HUES6 (cell line): ENCODE data around the gene RHOBTB3.

Experiments
- H3K27ac ChIP-seq: 2 replicates; pipeline ENCODE4 v1.7.0; 2013; ENCODE audit warnings: low read depth, mild to moderate bottlenecking, low read length, inconsistent platforms
- H3K27me3 ChIP-seq: 2 replicates; pipeline ENCODE4 v1.6.1; 2013; ENCODE audit warnings: low read length; ENCODE audit not compliant: control insufficient read depth, insufficient read depth
- H3K36me3 ChIP-seq: 2 replicates; pipeline ENCODE4 v1.6.1; 2013; ENCODE audit warnings: low read length; ENCODE audit not compliant: control insufficient read depth, insufficient read depth
- H3K4me1 ChIP-seq: 2 replicates; pipeline ENCODE4 v1.6.1; 2013; ENCODE audit warnings: low read length; ENCODE audit not compliant: control insufficient read depth, insufficient read depth
- H3K4me3 ChIP-seq: 2 replicates; pipeline ENCODE4 v1.5.1; 2013; ENCODE audit warnings: low read depth, low read length
- H3K9ac ChIP-seq: one replicate; pipeline ENCODE4 v1.6.1; 2013; ENCODE audit warnings: mild to moderate bottlenecking, low read length
- H3K9me3 ChIP-seq: 2 replicates; pipeline ENCODE4 v1.6.1; 2013; ENCODE audit warnings: low read depth, low read length; ENCODE audit not compliant: control insufficient read depth, insufficient read depth

Gene RHOBTB3

DNA sequence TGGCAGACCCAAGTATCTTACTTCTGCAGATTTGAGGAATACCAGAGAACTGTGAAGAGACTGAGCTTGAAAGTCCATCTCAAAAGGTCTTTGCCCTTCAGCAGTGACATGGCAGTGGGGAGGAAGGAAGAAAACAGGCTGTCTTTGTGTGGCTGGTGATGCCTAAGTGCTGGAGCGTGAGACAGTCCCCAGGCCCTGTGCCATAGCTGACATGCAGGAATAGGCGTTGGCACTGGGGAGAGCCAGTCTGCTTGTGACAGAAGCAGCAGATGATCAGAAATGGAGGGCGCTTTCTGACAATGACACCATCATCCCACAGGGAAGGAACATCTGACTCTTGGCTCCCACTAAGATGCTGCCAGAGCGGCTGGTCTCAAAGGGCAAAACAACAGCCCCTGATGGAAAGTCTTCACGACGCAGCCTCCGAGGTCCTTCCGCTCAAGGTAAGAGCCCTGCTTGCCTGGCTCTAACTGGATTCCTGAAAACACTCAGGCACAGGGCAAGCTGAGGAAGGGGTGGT is 106.9 kb downstream of the RHOBTB3 start:
- Histone ChIP-seq H3K9ac (no peak overlapping the region), H3K4me1 (no peaks in the 10 kb centered on the region), H3K36me3 (no peaks in the 10 kb centered on the region), H3K27ac (no peak overlapping the region), H3K9me3 (no peaks in the 10 kb centered on the region), H3K27me3 (no peaks in the 10 kb centered on the region), H3K4me3 (no peak overlapping the region)

- Histone ChIP-seq H3K4me3 (no peak overlapping the region), H3K9ac (no peak overlapping the region), H3K36me3 (no peaks in the 10 kb centered on the region), H3K27ac (no peak overlapping the region), H3K9me3 (no peaks in the 10 kb centered on the region), H3K27me3 (no peaks in the 10 kb centered on the region), H3K4me1 (no peaks in the 10 kb centered on the region)
Observed at GRCh38 chr5:95838556-95838955, 107.4 kb downstream of the RHOBTB3 start.

DNA sequence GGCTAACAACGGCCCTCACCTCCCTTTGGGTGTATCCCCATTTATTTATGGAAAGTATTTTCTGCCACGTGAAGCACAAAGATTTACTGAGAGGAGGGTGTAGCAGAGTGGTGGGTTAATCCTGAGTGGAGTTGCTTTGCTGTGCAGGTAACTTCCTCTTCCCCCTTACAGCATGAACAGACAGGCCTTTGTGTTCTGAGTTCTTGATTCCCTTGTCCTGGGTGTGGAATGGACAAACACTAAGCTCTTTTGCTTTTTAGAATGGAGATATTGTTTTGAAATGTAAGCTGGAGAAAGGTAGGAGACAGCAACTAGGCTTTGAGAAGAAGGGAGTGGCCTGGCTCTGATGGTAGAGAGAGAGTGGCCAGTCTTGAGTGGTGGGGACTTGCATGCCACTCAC is 108.5 kb downstream of the RHOBTB3 start:
- no peaks in the 10 kb centered on the region for H3K27me3 ChIP-seq
- no peaks in the 10 kb centered on the region for H3K36me3 ChIP-seq
- no peak overlapping the region for H3K9ac ChIP-seq
- H3K4me3 ChIP-seq, result no peak overlapping the region
- H3K27ac ChIP-seq, result no peak overlapping the region
- no peaks in the 10 kb centered on the region for H3K4me1 ChIP-seq
- H3K9me3 ChIP-seq, result no peaks in the 10 kb centered on the region

- Histone ChIP-seq H3K9ac (no peak overlapping the region), H3K27ac (no peak overlapping the region), H3K9me3 (no peaks in the 10 kb centered on the region), H3K36me3 (no peaks in the 10 kb centered on the region), H3K4me1 (no peaks in the 10 kb centered on the region), H3K27me3 (no peaks in the 10 kb centered on the region), H3K4me3 (no peak overlapping the region)
Observed at GRCh38 chr5:95840956-95841705, 110.0 kb downstream of the RHOBTB3 start.

DNA sequence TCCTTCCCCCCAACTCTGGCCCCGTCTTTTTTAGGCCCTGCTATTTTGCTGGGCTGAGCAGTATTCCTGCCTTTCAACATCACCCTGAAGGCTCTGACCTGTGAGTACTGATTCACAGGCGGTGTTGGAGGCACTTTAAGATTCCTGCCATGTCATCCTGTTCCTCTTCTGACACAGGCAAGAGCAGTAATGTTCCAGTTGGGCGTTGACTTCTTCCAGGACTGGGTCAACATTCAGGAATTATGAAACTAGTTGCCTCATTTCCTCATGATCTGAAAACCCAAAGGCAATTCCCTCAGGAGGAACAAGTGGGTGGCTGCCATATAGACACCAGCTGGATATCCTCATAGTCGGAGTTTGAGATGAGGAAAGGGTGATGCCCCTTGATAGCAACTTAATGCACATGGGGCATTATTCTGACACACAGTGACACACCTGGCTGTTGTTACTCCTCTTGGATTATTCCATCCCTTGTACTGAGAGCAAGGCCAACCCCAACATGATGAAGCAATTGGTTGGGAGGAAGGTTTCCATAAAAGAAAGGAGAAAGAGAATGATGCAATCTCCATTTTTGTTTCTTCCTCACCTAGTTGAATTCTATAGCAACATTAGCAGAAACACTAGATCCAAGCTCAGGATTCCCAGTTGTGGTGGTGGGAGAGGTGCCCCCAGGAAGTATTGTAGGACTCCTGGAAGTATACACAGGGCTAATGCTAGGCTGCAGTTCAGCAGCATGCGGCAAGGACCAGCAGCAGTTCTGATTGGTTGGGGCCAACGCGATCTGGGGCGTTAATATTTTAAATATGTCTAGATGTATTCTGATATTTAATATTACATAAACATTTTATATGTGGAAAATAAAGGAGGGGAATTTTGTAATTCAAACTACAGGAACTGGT is 111.0 kb downstream of the RHOBTB3 start:
- Histone ChIP-seq H3K9me3 (no peaks in the 10 kb centered on the region), H3K4me3 (no peak overlapping the region), H3K27me3 (no peaks in the 10 kb centered on the region), H3K27ac (no peak overlapping the region), H3K36me3 (no peaks in the 10 kb centered on the region), H3K9ac (no peak overlapping the region), H3K4me1 (0 out of 2 replicates have a peak, but pooled peaks cover 4% of the 10 kb centered on the region)

DNA sequence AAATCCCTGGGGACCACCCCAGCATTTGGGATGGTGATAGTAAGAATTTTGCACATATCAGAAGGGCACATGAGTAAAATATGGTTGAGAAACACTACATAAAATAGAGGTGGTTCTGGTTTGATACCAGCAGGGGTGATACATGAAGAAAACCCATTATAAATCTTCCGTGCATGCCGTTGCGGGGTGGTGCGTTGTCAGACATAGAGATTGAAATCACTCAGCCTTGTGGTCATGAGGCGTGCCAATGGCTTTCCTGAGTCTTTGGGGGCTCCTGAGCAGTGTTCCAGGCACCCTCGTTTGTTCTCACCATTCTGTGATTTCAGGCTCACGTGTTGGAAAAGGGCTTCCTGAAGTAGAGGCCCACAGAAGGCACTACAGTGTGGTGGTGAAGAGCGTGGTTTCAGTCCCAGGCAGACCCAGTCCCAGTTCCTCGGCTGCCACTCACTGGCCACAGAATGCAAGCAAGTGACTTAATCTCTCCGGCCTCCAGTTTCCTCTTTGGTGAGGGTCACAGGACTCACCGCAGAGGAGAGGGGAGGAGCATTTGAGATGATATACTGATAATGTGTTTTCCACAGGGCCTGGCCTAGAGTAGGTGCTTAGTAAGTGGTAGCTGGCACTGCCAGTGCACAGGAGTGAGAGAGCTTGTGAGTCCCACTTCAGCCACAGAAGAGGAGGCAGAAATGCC is 111.9 kb downstream of the RHOBTB3 start:
- Histone ChIP-seq H3K4me1 (0 out of 2 replicates have a peak, but pooled peaks cover 4% of the 10 kb centered on the region), H3K9me3 (no peaks in the 10 kb centered on the region), H3K27ac (no peak overlapping the region), H3K27me3 (no peaks in the 10 kb centered on the region), H3K9ac (no peak overlapping the region), H3K4me3 (no peak overlapping the region), H3K36me3 (no peaks in the 10 kb centered on the region)

DNA sequence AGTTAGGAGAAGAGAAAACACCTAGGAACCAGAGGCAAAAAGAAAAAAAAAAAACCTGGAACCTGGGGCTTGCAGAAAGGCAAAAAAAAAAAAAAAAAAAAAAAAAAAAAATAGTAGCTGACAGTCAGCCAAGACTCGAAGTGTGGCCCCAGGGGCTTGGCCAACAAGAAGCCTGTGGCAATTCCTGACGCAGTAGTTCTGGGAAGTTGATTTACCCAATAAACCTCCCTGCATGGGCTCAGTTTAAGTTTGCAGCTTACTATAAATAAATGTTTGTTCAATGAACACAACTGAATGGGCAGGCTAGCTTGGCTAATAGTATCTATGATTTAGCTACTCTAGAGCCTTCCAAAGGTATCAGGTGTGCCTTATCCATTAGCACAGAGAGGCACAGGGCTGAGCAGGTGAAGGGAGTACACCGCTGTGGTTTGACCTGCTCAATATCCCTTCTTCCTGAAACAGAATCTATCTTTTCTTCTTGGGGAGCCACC is 112.6 kb downstream of the RHOBTB3 start:
- H3K9ac ChIP-seq, result no peak overlapping the region

GRCh38 chr5:95845391-95845790 is 114.3 kb downstream of the RHOBTB3 start:
- no peak overlapping the region for H3K9ac ChIP-seq
- no peaks in the 10 kb centered on the region for H3K27me3 ChIP-seq
- H3K4me1 ChIP-seq, result 0 out of 2 replicates have a peak, but pooled peaks cover 4% of the 10 kb centered on the region
- H3K27ac ChIP-seq, result no peak overlapping the region
- H3K9me3 ChIP-seq, result no peaks in the 10 kb centered on the region
- no peak overlapping the region for H3K4me3 ChIP-seq
- H3K36me3 ChIP-seq, result no peaks in the 10 kb centered on the region

More for the DNA sequence above, 112.6 kb downstream of the RHOBTB3 start:
- no peaks in the 10 kb centered on the region for H3K36me3 ChIP-seq
- no peak overlapping the region for H3K4me3 ChIP-seq
- H3K4me1 ChIP-seq, result 0 out of 2 replicates have a peak, but pooled peaks cover 4% of the 10 kb centered on the region
- H3K9me3 ChIP-seq, result no peaks in the 10 kb centered on the region
- no peaks in the 10 kb centered on the region for H3K27me3 ChIP-seq
- H3K27ac ChIP-seq, result no peak overlapping the region
